Sigmoid colon (tissue), 7 donors: Measurements from ENCODE around the gene PLEKHA7. TPM values are rescaled to one million over a fixed set of nuclear protein-coding genes. Genes with fewer than 3 reads are reported as not detected.

Experiments
- DNase-seq: peaks from one replicate; pipeline ENCODE4 v3.0.0-alpha.2; 2019
- H3K27ac ChIP-seq, 4 donors: fragments of 200-600 bp; sonication (generic); one replicate each; pipeline ENCODE4 v1.5.1; 2016 to 2019; ENCODE audit warnings: mild to moderate bottlenecking in 1 of 4
- H3K27me3 ChIP-seq, 3 donors: fragments of 200-600 bp; sonication (generic); one replicate each; pipeline ENCODE4 v1.5.1; 2019; ENCODE audit warnings: mild to moderate bottlenecking in 1 of 3
- H3K36me3 ChIP-seq, 4 donors: fragments of 200-600 bp; sonication (generic); one replicate each; pipeline ENCODE4 v1.5.1; 2016 to 2019
- H3K4me1 ChIP-seq, 4 donors: fragments of 200-600 bp; sonication (generic); one replicate each; pipeline ENCODE4 v1.5.1; 2017 to 2019
- H3K4me3 ChIP-seq, 4 donors: fragments of 200-600 bp; sonication (generic); one replicate each; pipeline ENCODE4 v1.5.1; 2017 to 2019; ENCODE audit warnings: mild to moderate bottlenecking in 2 of 4, moderate library complexity in 1 of 4
- H3K9me3 ChIP-seq, 4 donors: fragments of 200-600 bp in 3 of 4; sonication (generic) in 3 of 4; one replicate each; pipeline versions ENCODE4 v1.5.1 to v1.6.1; 2013 to 2019
- EP300 ChIP-seq, 4 donors: sonication (generic); formaldehyde crosslinking; IDR thresholded peaks; one replicate each; pipeline ENCODE4 v1.6.1; 2017; ENCODE audit warnings: antibody characterized with exemption in 4 of 4
- POLR2A ChIP-seq, 2 donors: fragments of 450-650 bp; IDR thresholded peaks; one replicate each; pipeline ENCODE4 v1.6.1; 2016; ENCODE audit warnings: antibody characterized with exemption in 2 of 2, mild to moderate bottlenecking in 2 of 2, moderate library complexity in 2 of 2
- POLR2AphosphoS5 ChIP-seq, 4 donors: sonication (generic); formaldehyde crosslinking; IDR thresholded peaks; one replicate each; pipeline ENCODE4 v1.6.1; 2017; ENCODE audit warnings: antibody characterized with exemption in 4 of 4
- WGBS, 2 donors: extraction: QIAGEN DNeasy Blood & Tissue Kit; methylation state at CpG; one replicate each; pipeline ENCODE4 v1.1.7; 2013; 5-methylcytosine and 5-hydroxymethylcytosine counted together
- intact Hi-C: fragments of 100-400 bp; cut with DNase I; formaldehyde crosslinking; loops from one replicate; pipeline ENCODE4 v1.15.1; 2023
- polyA plus RNA-seq, 3 donors: library from polyadenylated mRNA; stranded (reverse); fragments of 200-250 nt; gene quantifications; one replicate each; pipeline ENCODE4 v1.2.3, GENCODE V29; 2013
- total RNA-seq, 4 donors: library from RNA; depleted of rRNA; stranded (reverse); fragments of >200 nt; gene quantifications; one replicate each; pipeline ENCODE4 v1.1.0, GENCODE V29; 2016
- TF ChIP-seq, protein P1 (sequence below), 4 experiments: fragments of 450-650 bp in 3 of 4; fragments of 200-600 bp in 1 of 4; IDR thresholded peaks; one replicate each; pipeline ENCODE4 v1.5.1; 2016 to 2019; ENCODE audit warnings: antibody characterized with exemption in 4 of 4, mild to moderate bottlenecking in 3 of 4, moderate library complexity in 2 of 4
- donor health status: healthy with polysubstance abuse.
- donor health status: Bipolar disorder and iron deficiency.
- donor health status: healthy.

Gene PLEKHA7
- total and polyA plus RNA-seq, 7 donors: 2.9 to 45.3 (median 10.2) TPM

DNA sequence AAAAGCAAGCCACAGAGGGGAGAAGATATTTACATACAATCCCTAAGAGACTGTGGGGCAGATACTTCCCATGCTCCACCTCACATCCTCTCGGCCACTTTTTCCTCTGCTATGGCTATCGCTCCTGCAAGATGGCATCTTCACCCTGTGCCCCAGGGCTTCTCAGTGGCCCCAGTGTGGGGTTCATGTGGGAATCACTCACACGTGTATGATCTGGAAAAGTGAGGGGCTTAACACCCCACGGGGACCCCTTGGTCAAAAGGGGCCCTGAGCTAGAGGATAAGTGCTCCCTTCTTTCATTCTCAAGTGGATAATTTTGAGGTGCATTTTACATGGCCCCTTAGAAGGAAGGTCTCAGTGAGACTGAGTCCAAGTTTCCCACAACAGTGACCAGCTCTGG, 247.1 kb downstream of the PLEKHA7 start:
- H3K4me3 ChIP-seq: no peak overlapping the region
- H3K9me3 ChIP-seq: no peaks in the 10 kb centered on the region
- intact Hi-C loops: no loop called here
- no peaks in the 10 kb centered on the region for H3K4me1 ChIP-seq
- H3K36me3 ChIP-seq: no peaks in the 10 kb centered on the region
- no peak overlapping the region for H3K27ac ChIP-seq
- no peak for DNase-seq
- WGBS, 2 donors: 89 to 91% methylated on average over 4 of the region's 4 CpGs
- no peaks in the 10 kb centered on the region for H3K27me3 ChIP-seq
- TF ChIP-seq POLR2AphosphoS5 (IDR thresholded peaks at IDR 0.05): no peak
- TF ChIP-seq, protein P1, sequence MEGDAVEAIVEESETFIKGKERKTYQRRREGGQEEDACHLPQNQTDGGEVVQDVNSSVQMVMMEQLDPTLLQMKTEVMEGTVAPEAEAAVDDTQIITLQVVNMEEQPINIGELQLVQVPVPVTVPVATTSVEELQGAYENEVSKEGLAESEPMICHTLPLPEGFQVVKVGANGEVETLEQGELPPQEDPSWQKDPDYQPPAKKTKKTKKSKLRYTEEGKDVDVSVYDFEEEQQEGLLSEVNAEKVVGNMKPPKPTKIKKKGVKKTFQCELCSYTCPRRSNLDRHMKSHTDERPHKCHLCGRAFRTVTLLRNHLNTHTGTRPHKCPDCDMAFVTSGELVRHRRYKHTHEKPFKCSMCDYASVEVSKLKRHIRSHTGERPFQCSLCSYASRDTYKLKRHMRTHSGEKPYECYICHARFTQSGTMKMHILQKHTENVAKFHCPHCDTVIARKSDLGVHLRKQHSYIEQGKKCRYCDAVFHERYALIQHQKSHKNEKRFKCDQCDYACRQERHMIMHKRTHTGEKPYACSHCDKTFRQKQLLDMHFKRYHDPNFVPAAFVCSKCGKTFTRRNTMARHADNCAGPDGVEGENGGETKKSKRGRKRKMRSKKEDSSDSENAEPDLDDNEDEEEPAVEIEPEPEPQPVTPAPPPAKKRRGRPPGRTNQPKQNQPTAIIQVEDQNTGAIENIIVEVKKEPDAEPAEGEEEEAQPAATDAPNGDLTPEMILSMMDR (IDR thresholded peaks at IDR 0.05): no peak
- TF ChIP-seq POLR2A (IDR thresholded peaks at IDR 0.05): no peak
- no peak for TF ChIP-seq EP300 (IDR thresholded peaks at IDR 0.05)

DNA sequence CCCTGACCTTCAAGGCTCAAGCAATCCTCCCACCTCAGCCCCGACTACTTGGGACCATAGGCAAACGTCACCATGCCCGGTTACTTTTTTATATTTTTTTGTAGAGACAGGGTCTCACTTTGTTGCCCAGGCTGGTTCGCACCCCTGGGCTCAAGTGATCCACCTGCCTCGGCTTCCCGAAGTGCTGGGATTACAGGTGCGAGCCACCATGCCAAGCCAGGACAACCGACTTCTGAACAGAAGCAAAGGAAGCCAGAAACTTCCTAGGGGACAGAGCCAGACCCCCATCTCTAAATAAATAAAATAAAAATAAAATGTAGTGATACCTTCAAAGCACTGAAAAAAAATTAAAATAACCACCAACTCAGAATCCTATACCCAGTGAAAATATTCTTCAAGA, 249.3 kb downstream of the PLEKHA7 start:
- intact Hi-C loops: no loop called here
- no peak for DNase-seq
- no peaks in the 10 kb centered on the region for H3K9me3 ChIP-seq
- H3K27me3 ChIP-seq: no peaks in the 10 kb centered on the region
- no peak overlapping the region for H3K27ac ChIP-seq
- no peaks in the 10 kb centered on the region for H3K4me1 ChIP-seq
- 96 to 97% methylated on average over 8 of the region's 8 CpGs for WGBS, 2 donors
- H3K4me3 ChIP-seq: no peak overlapping the region
- TF ChIP-seq POLR2A (IDR thresholded peaks at IDR 0.05) (no peak), POLR2AphosphoS5 (IDR thresholded peaks at IDR 0.05) (no peak), EP300 (IDR thresholded peaks at IDR 0.05) (no peak)
- TF ChIP-seq, protein P1 (IDR thresholded peaks at IDR 0.05): no peak
- H3K36me3 ChIP-seq: no peaks in the 10 kb centered on the region

DNA sequence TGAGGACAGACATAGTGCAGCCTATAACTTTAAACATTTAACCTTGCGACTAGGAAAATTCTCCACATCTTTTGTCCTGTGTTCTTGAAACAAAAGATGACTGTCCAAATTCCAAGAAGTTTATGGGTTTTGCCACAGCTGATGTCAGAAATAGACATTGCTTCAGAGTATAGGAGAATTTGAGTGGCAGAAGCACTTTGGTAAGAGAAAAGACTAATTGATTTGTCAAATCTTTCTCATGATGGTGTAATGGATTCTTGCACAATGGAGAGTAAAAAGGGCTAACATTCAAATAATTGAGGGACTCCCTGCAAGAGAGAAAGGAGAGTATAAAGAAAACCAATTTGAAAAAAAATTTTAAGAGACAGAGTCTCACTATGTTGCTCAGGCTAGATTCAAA, 250.5 kb downstream of the PLEKHA7 start:
- H3K9me3 ChIP-seq: no peaks in the 10 kb centered on the region
- H3K27me3 ChIP-seq: no peaks in the 10 kb centered on the region
- no peak overlapping the region for H3K27ac ChIP-seq
- H3K4me1 ChIP-seq: no peaks in the 10 kb centered on the region
- WGBS, 2 donors: 99% methylated on average over 1 of the region's 1 CpG
- TF ChIP-seq, protein P1 (IDR thresholded peaks at IDR 0.05): no peak
- no peak for TF ChIP-seq POLR2AphosphoS5 (IDR thresholded peaks at IDR 0.05)
- TF ChIP-seq POLR2A (IDR thresholded peaks at IDR 0.05): no peak
- no peak for TF ChIP-seq EP300 (IDR thresholded peaks at IDR 0.05)
- peaks cover 0 to 2% (median 0%) of the 10 kb centered on the region in 4 donors for H3K36me3 ChIP-seq
- intact Hi-C loops: no loop called here
- H3K4me3 ChIP-seq: no peak overlapping the region
- DNase-seq: no peak

DNA sequence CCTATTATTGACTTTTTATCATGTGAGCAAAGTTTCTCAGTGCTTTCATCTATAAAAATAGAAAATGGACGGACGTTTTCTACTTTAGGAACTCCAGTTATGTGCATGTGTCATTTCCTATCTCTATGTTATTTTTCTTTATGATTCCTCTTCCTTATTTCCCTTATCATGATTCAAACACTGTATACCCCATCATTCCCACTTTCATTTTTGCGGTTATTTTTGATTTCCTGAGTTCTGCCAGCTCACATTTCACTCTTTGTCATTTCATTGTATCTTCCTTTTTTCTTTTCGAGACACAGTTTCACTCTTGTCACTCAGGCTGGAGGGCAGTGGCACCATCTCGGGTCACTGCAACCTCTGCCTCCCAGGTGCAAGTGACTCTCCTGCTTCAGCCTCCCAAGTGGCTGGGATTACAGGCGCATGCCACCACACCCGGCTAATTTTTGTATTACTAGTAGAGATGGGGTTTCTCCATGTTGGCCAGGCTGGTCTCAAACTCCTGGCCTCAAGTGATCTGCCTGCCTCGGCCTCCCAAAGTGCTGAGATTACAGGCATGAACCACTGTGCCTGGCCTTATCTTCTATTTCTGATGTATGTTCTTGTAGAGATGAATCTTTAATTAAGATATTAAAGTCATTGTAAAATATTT, 254.2 kb downstream of the PLEKHA7 start:
- Histone ChIP-seq H3K27ac (no peak overlapping the region), H3K36me3 (peaks cover 7 to 40% (median 15%) of the 10 kb centered on the region in 4 donors), H3K27me3 (no peaks in the 10 kb centered on the region), H3K4me3 (no peak overlapping the region), H3K9me3 (no peaks in the 10 kb centered on the region), H3K4me1 (no peaks in the 10 kb centered on the region)
- TF ChIP-seq, protein P1 (IDR thresholded peaks at IDR 0.05): no peak
- TF ChIP-seq POLR2A (IDR thresholded peaks at IDR 0.05): no peak
- no peak for TF ChIP-seq EP300 (IDR thresholded peaks at IDR 0.05)
- no peak for TF ChIP-seq POLR2AphosphoS5 (IDR thresholded peaks at IDR 0.05)
- WGBS, 2 donors: 61 to 73% methylated on average over 8 of the region's 8 CpGs
- intact Hi-C loops: no loop called here
- no peak for DNase-seq
